Pulmonary artery endothelial cell (primary cell): Measurements from ENCODE around the gene CLIC3. TPM values are rescaled to one million over a fixed set of nuclear protein-coding genes. Genes with fewer than 3 reads are reported as not detected.
"Not testable (repeated sequence)": the region's sequence is repeated elsewhere in the genome, so short reads cannot be mapped to it uniquely, and the experiment has no call there.

Source experiments
- DNase-seq: peaks from one replicate; pipeline ENCODE4 v3.0.0-alpha.2; 2011; ENCODE audit warnings: low read depth, low spot score
- total RNA-seq: library from RNA; depleted of rRNA; stranded (reverse); fragments of >200 nt; gene quantifications from 2 replicates; pipeline ENCODE4 v1.2.3, GENCODE V29; 2014

The CLIC3 gene
- total RNA-seq, 1 donor from 2014 or later: 0.33 TPM

- DNase-seq: no peak
These were observed 21.6 kb upstream of the CLIC3 start for GRCh38 chr9:137017791-137018497.

DNA sequence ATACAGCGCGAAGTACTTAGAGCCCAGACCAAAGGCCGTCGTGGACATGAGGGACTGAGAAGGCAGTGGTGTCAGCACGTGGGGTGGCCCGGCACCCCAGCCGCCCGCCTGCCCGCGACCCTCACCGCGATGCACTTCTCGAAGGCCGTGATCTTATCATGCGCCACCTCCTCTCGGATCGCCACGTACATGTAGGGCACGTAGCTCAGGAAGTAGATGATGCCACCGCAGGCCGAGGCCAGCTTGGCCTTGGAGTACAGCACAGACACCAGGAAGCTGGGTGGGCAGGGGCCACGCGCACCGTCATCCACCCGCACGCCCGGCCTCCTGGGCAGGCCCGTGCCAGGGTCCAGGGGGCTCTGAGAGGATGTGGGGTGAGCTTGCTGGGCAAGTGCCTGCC, 20.7 kb upstream of the CLIC3 start:
- no peak for DNase-seq

GRCh38 chr9:137016436-137016835, 20.1 kb upstream of the CLIC3 start:
- no peak for DNase-seq

DNA sequence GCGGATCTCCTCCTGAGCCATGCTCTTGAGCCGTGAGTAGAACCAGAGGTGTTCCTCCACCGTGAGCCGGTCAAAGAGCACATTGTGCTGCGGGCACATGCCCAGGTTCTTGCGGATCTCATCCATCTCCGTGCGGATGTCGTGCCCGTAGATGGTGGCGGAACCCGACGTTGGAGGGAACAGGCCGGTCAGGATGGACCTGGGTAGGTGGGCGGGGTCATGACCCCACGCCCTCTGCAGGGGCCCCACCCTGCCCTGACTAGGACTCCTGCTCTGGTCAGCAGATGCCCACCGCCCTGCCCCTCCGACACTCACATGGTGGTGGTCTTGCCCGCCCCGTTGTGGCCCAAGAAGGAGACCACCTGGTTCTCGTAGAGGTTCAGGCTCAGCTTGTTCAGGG, 19.6 kb upstream of the CLIC3 start:
- DNase-seq: no peak

DNA sequence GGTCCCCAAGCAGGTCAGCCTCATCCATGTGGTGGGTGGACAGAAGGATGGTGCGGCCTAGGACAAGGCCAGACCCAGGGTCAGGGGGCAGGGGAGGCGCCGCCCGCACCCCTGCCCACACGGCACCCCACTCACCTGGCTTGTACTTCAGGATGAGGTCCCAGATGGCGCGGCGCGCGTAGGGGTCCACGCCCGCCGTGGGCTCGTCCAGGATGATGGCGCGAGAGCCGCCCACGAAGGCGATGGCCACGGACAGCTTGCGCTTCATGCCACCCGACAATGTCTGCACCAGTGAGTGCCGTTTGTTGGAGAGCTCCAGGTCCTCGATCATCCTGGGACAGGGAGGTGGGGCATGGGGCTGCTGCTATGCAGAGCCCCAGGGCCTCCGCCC, 19.2 kb upstream of the CLIC3 start:
- DNase-seq: no peak

- no peak for DNase-seq
These were observed 18.6 kb upstream of the CLIC3 start for GRCh38 chr9:137014776-137015539.

GRCh38 chr9:137014166-137014565, 17.8 kb upstream of the CLIC3 start:
- DNase-seq: no peak

GRCh38 chr9:137013571-137013940, 17.2 kb upstream of the CLIC3 start:
- no peak for DNase-seq

GRCh38 chr9:137012694-137013570, 16.6 kb upstream of the CLIC3 start:
- DNase-seq: no peak

- DNase-seq: no peak
These were observed 15.7 kb upstream of the CLIC3 start for GRCh38 chr9:137011907-137012675.

DNA sequence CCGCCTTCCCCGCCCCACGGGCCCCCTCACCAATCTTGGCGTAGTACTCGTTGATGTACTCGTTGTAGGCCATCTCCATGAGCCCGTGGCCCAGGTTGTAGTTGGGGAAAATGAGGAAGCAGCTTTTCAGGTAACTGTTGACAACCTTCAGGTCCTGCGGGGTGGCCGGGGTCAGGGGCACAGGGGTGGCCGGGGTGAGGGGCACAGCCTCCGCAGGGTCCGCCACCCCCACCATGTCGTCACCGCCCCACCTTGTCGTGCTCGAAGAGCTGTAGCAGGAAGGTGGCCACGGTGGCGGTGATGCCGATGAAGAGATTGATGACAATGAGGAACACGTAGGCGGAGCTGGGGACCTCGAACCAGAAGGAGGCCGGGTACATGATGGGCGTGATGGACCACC, 14.8 kb upstream of the CLIC3 start:
- no peak for DNase-seq

DNA sequence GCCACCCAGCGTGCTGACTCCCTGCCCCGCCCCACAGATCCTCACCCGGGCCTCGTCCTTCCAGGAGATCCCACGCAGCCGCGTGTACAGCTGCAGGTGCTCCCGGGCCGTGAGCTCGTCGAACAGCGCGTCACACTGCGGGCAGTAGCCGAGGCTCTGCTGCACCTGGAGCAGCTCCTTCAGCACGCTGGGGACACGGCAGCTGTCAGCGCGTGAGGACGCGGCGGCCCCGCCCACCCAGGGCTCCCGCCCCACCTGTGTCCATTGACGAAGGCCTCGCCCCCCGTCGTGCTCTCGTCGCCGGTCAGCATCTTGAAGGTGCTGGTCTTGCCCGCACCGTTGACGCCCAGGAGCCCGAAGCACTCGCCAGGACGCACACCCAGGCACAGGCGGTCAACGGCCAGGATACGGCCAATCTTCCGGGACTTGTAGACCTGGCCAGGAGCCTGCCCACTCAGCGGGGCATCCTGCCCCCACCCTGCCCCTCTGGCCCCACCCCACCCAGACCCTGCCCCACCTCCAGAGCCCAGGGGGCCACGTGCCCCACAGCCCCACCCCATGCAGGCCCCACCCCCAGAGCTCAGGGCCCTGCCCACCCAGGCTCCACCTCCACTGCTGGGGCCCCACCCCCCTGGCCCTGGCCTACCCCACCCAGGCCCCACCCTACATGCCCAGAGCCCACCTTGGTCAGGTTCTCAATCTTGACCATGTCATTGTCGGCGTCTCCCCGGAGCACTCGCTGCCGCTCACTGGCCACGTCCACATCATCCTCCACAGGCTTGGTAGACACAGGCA, 13.8 kb upstream of the CLIC3 start:
- DNase-seq: no peak

DNA sequence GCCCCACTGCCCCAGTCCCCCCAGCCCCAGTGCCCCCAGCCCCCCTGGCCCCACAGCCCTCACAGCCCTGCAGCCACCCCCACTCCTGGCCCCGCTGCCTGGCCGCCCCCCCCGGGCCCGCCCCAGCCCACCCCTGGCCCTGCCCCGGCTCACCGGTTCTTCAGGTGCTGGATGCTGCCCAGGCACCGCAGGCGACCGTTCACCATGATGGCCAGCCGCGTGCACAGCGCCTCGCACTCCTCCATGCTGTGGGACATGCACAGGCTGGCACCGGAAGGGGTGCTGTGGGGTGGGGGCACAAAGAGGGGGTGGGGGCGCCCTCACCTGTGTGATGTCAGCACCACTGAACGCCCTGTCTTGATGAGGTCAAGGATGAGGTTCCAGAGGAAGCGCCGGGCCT, 12.8 kb upstream of the CLIC3 start:
- DNase-seq: no peak

GRCh38 chr9:137008312-137008711, 11.9 kb upstream of the CLIC3 start:
- no peak for DNase-seq

DNA sequence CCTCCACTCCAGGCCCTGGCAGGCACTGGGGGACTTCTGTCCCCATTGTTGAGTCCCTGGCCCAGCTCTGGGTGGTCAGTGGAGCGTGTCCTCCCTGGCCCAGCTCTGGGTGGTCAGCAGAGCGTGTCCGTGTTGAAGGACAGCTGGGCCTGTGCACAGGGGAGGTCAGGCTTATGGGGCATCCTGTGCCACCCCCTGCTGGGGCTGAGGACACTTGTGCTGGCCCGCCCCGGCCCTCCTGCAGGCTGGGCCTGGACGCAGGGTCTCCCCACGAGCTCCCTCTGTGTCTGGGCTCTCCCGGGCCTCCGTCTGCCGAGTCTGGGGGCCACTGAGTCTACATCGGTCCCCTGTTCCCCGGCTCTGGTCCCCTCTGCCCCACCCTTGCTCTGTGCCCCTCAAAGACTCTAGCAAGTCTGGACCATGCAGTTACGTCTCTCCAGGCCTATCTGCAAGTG, 11.5 kb upstream of the CLIC3 start:
- DNase-seq: no peak

GRCh38 chr9:137007108-137007815, 10.9 kb upstream of the CLIC3 start:
- no peak for DNase-seq

GRCh38 chr9:137006116-137007003, 10.0 kb upstream of the CLIC3 start:
- no peak for DNase-seq

DNA sequence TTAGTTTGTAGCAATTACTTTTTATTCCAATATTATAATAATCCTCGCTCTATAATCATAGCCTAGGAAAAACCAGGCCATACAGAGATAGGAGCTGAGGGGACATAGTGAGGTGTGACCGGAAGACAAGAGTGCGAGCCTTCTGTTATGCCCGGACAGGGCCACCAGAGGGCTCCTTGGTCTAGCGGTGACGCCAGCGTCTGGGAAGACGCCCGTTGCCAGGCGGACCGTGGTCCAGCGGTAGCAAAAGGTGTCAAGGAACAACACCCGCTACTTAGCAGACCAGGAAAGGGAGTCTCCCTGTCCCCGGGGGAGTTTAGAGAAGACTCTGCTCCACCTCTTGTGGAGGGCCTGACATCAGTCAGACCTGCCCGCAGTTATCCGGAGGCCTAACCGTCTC, 7.9 kb upstream of the CLIC3 start:
- DNase-seq: not testable (repeated sequence)

- no peak for DNase-seq
These were observed 6.3 kb upstream of the CLIC3 start for GRCh38 chr9:137002646-137003041.
